ENCODE data around the gene CACNA1C.
"Not testable (repeated sequence)": the region's sequence is repeated elsewhere in the genome, so short reads cannot be mapped to it uniquely, and the experiment has no call there.

Gene CACNA1C

DNA sequence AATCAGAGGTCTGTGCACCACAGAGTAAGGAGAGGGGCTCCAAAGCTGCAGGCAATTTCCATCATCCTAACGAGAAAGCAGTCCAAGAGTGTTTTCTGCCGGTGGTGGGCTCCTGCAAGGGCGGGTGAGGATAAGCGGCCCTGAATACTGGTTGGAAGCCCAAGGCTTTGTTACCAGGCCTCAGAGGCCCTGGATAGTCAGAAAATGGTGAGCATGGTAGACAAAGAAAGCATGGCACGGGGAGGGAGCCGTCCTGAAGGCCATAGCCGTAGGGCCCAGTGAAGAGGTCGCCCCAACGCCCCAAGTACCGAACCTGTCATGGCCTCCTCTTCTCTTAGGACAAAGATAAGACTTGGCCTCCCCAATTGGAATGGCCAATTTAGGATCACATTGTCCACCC is 435.3 kb downstream of the CACNA1C start:
- in situ Hi-C loops (cut with MboI; ENCODE audit: low sequenced_read_pairs, unreplicated experiment), result no loop called here
- no peak for DNase-seq (ENCODE audit: low spot score)
- no peak for TF ChIP-seq CTCF (IDR thresholded peaks at IDR 0.05; ENCODE audit: borderline replicate concordance, control extremely low read depth, extremely low read depth, insufficient read depth, missing control alignments)

GRCh38 chr12:2488596-2488995 is 435.8 kb downstream of the CACNA1C start:
- DNase-seq (ENCODE audit: low spot score), result no peak
- in situ Hi-C loops (cut with MboI; ENCODE audit: low sequenced_read_pairs, unreplicated experiment), result no loop called here
- no peak for TF ChIP-seq CTCF (IDR thresholded peaks at IDR 0.05; ENCODE audit: borderline replicate concordance, control extremely low read depth, extremely low read depth, insufficient read depth, missing control alignments)

DNA sequence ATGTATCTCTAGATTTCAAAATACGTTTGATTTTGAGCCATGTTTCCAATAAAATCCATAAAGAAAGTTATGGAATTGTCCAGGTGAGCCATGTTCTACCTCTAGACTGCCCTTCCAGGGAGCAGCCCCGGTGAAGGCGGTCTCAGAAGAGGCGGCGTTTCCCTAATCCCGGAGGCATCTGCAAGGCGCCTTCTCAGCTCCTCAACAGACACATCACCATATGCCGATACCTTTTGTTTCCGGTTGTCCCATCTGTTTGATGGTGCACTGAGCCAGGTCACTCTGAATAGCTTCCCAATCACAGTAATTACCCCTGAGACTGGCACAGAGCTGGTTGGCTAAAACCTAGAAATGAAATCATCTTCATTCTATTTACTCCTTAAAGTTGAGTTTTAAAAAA is 436.5 kb downstream of the CACNA1C start:
- in situ Hi-C loops (cut with MboI; ENCODE audit: low sequenced_read_pairs, unreplicated experiment), result no loop called here
- TF ChIP-seq CTCF (IDR thresholded peaks at IDR 0.05; ENCODE audit: borderline replicate concordance, control extremely low read depth, extremely low read depth, insufficient read depth, missing control alignments), result no peak
- DNase-seq (ENCODE audit: low spot score), result no peak

DNA sequence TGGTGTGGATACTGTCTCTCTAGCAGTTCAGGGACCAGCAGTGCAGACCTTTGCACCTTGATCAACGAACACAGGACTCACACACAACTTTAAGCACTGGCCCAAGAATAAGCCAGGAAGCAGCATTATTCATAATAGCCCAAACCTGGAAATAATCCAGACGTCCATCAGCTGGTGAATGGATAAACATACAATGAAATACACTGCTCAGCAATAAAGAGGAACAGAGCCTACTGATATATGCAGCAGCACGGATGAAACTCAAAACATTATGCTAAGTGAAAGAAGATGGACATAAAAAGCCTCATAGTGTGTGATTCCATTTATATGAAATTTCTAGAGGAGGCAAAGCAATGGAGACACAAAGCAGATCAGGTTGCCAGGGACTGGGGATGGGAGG is 438.0 kb downstream of the CACNA1C start:
- in situ Hi-C loops (cut with MboI; ENCODE audit: low sequenced_read_pairs, unreplicated experiment), result no loop called here
- no peak for TF ChIP-seq CTCF (IDR thresholded peaks at IDR 0.05; ENCODE audit: borderline replicate concordance, control extremely low read depth, extremely low read depth, insufficient read depth, missing control alignments)
- DNase-seq (ENCODE audit: low spot score), result no peak

DNA sequence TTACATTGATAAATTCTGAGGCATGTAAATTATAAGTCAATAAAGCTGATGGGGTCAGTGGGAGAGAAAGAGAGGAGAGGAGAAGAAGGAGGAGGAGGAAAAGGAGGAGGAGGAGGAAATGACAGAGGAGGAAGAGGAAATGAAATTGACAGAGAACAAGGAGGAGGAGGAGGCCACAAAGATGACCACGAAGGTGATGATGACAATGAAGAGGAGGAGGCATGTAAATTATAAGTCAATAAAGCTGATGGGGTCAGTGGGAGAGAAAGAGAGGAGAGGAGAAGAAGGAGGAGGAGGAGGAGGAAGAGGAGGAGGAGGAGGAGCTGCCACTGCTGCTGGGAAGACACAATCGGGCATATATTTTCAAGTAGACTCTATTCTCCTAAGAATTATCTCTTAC is 438.6 kb downstream of the CACNA1C start:
- DNase-seq (ENCODE audit: low spot score), result not testable (repeated sequence)

DNA sequence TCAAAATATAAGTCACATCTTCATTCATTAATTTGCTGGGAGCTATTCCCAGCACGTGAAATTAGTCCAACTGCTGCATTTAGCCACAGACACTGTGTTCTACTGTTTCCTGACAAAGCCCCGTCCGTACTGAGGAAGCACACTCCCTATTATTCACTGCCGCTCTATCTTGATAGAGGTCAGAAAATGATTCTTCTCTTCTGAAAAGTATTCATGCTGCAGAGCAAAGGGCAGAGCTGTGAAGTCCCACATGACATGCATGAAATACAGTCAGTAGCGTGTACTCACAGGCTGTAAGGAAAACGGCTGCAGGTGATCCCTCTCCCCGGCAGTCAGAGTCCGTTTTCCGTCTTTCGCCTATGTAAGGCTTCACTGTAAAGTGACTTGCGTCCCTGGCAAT is 439.4 kb downstream of the CACNA1C start:
- TF ChIP-seq CTCF (IDR thresholded peaks at IDR 0.05; ENCODE audit: borderline replicate concordance, control extremely low read depth, extremely low read depth, insufficient read depth, missing control alignments), result no peak
- no peak for DNase-seq (ENCODE audit: low spot score)

More for the DNA sequence above, 438.6 kb downstream of the CACNA1C start:
- in situ Hi-C loops (cut with MboI; ENCODE audit: low sequenced_read_pairs, unreplicated experiment), result not testable (repeated sequence)

DNA sequence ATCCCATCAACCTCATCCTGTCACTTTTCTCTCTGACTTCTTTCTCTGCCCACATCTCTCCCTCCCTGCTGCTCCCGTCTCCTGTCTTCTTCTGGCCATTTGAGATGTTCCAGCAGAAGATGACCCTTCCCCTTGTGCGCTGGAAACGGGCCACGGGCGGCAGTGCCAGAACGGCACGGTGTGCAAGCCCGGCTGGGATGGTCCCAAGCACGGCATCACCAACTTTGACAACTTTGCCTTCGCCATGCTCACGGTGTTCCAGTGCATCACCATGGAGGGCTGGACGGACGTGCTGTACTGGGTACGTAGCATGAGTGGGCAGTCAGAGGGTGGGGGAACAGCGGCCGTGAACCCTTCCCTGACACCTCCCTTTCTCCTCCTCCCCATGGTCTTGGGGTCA is 440.3 kb downstream of the CACNA1C start:
- in situ Hi-C loops (cut with MboI; ENCODE audit: low sequenced_read_pairs, unreplicated experiment), result no loop called here
- no peak for TF ChIP-seq CTCF (IDR thresholded peaks at IDR 0.05; ENCODE audit: borderline replicate concordance, control extremely low read depth, extremely low read depth, insufficient read depth, missing control alignments)
- DNase-seq (ENCODE audit: low spot score), result no peak

More for the DNA sequence above, 439.4 kb downstream of the CACNA1C start:
- in situ Hi-C loops (cut with MboI; ENCODE audit: low sequenced_read_pairs, unreplicated experiment), result no loop called here
